Measurements from ENCODE around the gene NFIC.

- TF ChIP-seq CTCF (IDR thresholded peaks at IDR 0.05; ENCODE audit: insufficient read depth, low read depth, low read length) (no peak), EZH2 (IDR thresholded peaks at IDR 0.05; ENCODE audit: insufficient read depth, low read length) (no peak)
These were observed 145.3 kb downstream of the NFIC start for GRCh38 chr19:3511506-3512251.

Data from astrocyte (in vitro differentiated cells and primary cell).